Nucleus accumbens (tissue), 56 donors: ENCODE data around the gene PPP1R13B.

Experiments used
- DNase-seq, 56 donors: peaks; one replicate each; lab custom pipeline; 2025; lab: John Stamatoyannopoulos, UW

PPP1R13B gene

DNA sequence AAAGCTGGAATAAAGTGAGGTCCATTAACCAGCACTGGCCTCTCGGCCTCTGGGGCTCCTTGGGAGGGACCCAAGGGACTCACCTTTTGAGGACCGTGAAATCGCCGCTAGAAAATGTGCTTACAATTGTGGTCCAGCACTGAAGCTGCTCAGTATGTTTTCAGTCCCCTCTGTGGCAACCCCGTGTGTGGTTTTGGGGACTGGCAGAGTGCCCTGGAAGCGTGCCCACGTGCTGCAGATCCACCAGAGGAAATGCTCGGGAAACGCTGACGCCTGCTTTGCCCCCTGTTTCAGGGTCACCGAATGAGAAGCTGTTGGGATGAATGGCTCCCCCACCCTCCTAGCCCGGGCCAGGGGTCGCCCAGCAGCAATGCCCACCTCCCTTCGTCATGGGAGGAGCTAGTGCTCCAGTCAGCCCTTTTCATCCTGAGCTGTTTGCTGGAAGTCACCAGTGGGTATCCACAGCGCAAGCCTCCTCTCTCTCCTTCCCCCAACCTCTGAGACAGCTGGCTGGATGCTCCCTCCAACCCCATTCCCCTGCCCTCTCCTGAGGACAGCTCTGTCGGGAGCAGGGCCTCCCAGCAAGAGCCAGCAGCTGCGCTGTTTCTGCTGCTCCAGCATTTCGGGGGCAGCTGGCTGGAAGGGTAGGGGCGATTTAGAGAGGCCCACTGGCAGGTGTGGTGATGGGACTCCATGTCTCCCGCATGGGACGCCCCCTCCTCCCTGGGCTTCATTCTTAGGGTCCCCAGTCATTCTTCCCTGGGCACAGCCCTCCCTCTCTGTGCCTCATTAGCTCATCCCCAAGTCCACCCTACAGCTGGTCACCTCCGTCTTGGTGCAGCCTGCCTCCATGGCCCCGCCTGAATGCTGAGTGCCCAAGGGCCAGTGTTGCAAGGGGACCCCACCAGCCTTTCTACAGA, 33.2 kb upstream of the PPP1R13B start:
- peak in 28 of 56 donors; percentile 8 to 72 (median 29) for DNase-seq

DNA sequence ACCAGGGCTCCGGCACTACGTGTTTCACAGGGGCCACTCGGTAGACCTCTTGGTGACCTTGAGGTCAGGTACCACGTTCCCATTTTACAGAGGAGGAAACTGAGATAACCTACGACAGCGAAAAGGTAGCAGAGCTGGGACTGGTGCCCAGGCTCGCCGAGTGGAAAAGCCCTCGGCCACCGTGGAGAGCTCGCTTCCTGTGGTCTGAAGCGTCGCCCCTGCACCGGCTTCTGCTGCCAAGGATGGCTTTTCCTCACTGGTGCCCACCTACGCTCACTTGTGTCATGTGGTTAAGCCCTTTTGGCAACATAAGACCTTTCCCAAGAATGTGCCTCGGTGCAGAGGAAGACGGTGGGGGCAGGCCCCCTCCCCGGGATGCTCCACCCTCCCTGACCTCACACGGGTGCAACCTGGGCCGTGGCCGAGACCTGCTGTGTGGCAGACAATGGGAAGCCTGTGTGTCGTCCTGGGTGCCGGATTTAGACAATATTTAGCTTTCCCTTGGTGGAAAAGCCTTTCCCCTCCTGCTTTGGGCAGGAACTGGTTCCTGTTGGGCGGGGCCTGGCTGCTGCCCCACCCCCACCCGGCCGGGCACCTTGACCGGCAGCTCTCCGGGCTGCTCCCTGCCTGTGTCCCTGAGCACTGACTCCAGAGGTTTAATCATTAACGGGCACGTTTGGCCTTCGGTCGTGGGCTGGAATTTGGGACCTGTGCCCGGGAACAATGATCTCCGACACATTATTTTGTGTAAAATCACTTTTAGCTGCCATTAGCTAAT, 32.4 kb upstream of the PPP1R13B start:
- DNase-seq, result peak in 1 of 56 donors; percentile 36

DNA sequence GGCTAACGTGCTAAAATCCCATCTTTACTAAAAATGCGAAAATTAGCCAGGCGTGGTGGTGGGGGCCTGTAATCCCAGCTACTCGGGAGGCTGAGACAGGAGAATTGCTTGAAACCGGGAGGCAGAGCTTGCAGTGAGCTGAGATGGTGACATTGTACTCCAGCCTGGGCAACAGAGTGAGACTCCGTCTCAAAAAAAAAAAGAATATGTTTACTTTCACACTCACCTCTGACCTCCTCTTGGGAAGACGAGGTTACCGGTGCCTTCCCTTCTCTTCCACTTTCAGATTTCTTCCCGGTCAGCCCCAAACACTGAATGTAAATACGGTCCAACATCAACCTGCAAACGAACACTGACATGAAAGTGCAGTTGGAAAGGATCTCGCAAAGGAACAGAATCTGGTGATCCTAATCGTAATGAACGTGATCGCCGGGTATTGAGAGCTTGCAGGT, 31.8 kb upstream of the PPP1R13B start:
- no peak for DNase-seq

DNA sequence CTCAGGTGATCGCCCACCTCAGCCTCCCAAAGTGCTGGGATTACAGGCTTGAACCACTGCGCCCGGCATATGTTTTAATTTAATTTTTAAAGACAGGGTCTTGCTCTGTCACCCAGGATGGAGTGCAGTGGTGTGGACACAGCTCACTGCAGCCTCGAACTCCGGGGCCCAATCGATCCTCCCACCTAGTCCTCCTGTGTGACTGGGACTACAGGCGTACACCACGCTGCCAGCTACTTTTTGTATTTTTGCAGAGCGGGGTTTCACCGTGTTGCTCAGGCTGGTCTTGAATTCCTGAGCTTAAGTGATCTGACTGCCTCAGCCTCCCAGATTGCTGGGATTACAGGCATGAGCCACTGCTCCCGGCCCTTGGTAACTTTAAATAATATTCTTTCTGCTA, 30.8 kb upstream of the PPP1R13B start:
- no peak for DNase-seq

DNA sequence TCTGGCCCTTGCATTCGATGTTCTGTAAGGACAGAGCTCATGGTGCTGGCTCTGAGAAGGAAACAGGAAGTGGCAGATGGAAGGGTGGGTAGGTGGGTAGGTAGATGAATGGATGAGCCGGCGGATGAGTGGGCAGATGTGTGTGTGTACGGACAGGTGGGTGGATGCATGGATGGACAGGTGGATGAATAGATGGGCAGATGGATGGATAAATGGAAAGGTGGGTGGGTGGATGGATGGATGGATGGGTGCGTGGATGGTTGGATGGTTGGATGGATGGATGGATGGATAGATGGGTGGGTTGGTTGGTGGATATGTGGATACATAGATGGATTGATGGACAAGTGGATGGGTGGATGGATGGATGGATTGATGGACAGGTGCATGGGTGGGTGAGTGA, 27.6 kb upstream of the PPP1R13B start:
- no peak for DNase-seq

DNA sequence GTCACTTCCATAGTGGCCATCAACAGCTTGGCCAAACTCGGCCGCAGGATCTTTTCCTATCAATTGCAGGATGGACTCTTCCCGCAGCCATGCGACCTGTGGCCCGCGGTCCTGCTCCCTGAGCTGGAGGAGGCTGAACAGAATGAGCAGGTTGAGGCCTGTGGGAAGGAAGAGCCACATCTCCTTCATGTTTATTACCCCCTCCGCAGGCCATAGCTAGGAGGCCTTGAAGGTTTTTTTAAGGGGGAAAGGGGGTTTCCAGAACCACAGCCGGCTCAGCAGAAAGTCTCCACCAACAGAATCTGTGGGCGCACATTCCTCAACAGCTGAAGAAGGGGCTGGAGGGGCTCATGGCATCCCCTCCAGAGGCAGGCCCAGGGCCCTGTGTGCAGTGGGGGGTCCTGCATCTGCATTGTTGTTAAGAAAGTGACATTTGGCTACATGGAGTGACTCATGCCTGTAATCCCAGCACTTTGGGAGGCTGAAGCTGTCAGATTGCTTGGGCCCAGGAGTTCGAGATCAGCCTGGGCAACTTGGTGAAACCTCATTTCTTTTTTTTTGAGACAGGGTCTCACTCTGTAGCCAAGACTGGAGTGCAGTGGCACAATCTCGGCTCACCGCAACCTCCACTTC, 25.2 kb upstream of the PPP1R13B start:
- no peak for DNase-seq

DNA sequence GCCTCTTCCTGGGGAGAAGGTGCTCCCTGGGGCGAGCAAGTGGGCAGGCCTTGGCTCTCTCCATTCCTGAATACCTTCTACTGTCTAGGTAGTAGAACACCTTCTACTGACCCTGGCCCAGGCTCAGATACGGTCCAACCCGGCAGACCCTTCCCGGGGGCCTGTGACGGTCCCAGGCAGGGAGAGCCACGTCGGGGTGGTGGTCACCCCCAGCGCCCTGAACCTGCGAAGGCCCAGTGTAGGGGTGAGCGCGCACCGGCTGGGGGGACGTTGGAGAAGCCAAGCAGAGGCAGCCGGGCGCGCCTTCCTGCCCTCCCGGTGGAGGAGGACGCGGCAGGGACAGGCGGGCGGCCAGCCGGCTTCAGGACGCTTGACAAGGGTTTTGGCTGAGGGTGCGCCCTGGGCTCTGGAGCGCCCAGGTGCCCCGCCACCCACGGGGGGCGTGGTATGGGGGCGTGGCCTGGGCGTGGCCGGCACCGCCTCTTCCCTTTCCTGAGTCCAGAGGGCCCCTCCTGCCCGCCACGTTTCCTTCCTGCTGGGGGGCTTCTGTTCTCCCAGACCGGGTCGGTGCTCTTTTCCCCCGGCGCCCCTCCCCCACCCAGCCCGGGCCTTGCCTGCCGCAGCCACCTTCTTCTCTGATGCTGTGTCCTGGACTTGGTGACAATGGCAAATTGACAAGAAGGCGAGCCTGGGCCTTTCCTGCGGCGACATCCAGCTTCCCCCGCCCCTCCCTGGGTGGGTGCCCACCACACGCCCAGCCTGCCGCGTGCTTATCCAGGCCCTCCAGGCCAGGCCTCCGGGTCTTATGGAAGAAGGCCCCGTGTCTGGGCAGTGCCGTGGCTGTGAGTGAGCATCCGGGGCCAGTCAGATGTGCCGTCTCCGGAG, 24.5 kb upstream of the PPP1R13B start:
- peak in 1 of 56 donors; percentile 11 for DNase-seq

DNA sequence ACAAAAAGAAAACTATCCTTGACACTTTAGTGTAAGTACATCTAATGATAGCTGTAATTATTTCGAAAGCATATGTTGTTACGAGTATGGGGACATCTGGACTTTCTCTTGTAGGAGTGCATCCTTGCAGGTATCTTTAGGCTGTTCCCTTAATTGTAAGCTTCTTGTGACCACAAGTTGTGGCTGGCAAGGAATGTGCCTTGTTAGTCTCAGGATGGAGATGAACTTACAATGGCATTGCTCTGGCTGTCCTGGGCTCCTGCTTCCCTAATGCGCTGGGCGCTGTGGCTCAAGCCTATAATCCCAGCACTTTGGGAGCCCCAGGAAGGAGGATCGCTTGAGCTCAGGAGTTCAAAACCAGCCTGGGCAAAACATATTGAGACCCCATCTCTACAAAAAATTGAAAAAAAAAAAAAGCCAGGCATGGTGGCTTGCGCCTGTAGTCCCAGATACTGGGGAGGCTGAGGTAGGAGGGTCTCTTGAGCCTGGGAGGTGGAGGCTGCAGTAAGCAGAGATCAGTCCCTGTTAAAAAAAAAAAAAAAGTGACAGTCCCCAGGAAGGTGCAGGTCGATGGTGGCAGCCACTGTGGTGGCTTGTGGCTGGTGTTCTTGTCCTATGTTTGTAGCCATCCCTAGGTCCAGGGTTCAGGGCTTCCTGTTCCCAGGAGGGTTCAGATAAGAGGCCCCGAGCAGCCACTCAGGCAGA, 23.7 kb upstream of the PPP1R13B start:
- DNase-seq, result no peak

DNA sequence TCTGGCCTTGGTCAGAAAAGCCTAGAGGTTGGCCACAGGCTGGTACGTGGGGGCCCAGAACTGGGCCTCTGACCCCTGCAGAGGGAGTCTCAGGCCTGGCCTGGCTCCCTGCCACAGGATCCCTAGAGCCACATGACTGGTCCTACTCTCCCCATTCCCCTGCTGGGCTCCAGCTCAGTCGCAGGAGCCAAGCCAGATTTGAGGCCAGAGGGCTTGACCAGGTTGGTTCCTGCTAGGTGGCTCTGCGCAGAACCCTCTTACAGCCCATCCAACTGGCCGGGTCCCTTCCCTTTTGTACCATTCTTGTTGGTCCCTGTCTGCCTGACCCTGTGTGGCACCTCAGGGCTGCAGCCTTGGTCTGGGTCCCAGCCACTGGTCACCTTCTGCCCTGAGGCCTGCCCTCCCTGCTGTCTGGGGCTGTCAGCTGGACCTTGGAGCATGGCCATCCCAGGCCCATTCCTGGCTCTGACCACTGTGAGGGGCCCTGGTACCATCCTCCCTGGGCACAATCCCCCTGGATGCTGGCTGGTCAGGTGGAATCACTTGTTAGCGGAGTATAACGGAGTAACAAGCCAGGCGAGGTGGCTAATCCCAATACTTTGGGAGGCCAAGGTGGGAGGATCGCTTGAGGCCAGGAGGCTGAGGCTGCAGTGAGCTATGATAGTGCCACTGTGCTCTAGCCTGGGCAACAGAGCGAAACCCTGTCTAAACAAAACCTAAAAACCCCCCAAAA, 22.9 kb upstream of the PPP1R13B start:
- DNase-seq, result no peak

DNA sequence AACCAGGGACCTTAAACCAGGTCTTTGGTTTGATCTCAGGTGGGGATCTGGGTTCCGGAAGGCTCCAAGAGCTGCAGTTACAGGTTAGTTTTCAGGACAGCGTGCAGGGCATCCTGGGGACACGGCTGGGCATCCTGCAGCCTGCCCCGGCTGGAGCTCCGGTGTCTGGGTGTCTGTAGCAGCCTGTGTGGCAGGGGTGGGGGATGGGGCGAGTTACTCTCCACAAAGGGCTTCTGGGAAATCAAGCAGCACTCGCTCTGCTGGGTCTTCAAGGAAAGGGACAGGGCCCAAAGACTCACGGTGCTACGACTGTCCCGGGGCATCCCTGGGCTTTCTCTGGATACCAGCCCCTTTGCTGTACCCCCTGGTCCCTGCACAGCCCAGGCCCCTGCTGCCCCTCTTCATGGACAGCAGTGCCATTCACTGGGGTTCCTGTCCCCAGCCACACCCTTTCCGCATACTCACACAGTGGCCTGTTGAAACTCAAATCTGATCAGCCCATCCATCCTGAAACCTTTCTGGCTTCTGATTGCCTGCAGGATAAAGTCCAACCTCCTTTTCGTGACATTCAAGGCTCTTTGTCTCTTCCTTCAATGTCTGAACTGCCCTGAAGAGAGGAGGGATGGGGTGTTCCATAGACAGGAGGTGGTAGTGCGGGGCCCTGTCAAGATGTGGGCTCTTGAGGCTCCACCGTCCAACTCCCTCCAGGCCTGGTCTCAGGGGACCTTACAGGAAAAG, 22.2 kb upstream of the PPP1R13B start:
- no peak for DNase-seq

DNA sequence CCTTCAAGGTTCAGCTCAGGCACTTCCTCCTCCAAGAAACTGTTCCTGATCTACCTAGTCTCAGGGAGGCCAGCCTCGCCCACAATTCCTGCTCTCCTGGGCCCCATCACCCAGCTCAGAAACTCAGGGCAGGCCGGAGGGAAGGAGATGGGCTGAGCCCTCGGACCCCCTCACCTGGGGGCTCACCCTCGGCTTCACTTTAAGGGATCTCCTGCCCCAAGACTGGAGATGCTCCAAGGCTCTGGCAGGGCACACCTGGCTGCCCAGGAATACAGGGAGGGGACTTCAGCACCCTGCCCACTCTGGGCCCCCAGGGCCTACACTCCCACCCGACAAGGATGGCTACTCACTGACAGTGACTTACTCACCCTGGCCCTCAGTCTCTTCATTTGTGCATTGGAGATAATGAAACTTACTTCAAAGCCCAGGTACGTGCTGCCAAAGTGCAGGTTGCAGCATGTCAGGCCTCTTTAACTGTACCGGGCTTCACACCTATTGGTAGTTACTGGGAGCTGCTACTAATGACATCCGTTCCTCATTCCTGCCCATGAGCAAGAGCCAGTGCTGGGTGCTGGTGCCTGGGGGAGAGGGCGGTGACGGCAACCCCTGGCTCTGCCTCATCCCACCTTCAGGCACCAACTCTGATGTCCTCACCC, 21.0 kb upstream of the PPP1R13B start:
- no peak for DNase-seq

DNA sequence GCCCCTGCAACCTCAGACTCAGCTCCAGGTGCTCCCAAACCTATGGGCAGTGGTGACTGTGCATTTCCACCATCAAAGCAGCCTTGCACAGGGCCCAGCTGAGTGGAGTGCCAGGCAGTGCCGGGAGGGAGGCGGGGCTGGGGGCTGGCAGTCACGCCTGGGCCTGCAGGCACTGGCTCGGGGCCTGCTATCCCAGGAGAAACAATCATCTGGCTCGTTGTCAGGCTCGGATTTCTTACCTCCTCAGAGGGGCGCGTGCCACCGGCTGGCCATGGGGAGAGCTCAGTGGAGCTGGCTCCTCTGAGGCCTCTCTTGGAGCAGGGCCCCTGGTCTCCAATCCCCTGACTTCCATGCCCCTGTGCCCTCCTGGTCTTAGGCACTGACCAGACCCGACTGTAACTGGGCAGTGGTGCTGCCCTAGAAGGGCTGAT, 20.2 kb upstream of the PPP1R13B start:
- peak in 11 of 56 donors; percentile 10 to 51 (median 19) for DNase-seq

DNA sequence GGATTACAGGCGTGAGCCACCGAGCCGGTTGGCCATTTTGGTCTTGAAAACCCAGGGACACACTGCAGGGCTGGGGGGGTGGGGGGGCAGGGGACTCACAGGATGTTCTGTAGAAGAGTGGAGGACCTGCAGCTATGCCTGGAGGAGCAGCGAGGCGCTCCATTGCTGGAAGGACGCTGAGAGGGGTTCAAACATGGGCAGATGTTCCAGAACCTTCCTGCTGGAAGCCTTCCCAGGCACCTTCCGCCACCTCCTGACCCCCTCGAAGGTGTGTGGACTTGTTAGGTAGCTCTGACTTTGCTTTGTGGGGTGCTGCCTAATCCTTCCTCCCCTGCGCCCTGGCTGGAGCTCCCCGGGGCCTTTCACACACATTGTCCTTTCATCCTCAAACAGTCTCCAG, 19.6 kb upstream of the PPP1R13B start:
- no peak for DNase-seq

DNA sequence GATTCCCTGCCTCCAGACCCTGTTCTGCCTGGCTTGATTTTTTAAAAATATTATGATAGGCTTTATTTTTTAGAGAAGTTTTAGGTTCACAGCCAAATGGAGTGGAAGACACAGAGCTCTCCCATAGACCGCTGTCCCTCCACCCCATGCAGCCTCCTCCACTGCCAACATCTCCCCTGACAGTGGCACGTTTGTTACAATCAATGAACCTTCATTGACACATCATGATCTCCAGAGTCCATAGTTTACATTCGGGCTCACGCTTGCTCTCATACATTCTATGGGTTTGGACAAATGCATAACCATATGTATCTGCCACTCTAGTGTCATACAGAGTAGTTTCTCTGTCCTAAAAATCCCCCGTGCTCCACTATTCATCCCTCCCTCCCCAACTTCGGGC, 15.9 kb upstream of the PPP1R13B start:
- no peak for DNase-seq

DNA sequence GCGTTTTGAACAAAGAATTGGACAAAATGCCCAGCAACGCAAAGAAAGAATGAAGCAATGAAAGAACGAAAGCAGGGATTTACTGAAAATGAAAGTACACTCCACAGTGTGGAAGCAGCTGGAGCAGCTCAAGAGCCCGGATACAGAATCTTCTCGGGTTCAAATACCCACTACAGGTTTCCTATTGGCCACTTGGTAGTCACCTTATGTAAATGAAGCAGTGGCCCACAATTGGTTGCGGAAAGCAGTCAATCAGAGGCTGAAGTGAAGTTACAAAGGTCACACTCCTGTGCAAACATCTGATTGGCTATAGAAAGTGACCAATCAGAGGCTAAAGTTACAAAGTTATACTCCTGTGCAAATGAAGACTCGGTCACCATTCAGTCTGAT, 15.0 kb upstream of the PPP1R13B start:
- no peak for DNase-seq

DNA sequence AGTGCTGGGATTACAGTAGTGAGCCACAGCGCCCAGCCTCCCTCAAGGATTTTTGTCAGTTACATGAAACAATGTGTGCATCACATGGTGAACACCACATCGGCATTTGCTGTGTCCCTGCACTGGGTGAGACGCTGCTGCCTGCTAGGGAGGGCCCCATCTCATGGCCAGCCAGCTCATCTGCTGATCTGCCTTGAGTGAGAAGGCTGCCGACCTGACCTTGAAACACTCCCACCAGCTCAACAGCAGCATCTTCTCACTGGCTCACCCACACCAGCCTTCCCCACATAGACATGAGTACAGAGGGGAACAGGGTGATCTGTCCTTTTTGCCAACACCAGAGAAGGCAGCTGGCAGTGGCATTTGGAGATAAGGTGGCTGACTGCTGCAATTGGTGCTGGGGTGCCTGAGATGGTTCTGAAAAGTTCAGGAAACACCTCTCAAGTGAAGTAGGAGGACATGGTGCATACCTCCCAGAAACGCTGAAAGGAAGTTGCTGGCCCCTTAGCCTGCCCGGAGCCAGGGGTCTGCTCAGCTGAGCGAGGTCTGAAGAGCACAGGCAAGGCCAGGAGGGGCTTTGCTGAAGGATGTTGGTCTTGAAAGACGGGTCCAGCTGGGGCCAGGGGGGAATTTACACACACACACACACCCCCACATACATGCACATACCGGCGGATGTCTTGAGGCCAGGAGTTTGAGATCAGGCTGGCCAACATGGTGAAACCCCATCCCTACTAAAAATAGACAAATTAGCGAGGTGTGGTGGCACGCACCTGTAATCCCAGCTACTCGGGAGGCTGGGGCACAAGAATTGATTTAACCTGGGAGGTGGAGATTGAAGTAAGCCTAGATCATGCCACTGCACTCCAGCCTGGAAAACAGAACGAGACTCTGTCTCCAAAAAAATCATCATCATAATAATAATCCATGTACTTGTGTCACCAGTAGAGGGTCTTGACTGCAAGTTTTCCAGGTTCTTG, 14.3 kb upstream of the PPP1R13B start:
- DNase-seq, result no peak
